AG09319 (cell line): ENCODE data around the gene TMEM11.

ENCODE experiments used
- DNase-seq: peaks from one replicate; pipeline ENCODE4 v3.0.0-alpha.2; 2010; ENCODE audit warnings: low read depth; ENCODE audit errors: extremely low read depth
- TF ChIP-seq, protein P1 (sequence below): IDR thresholded peaks from 2 replicates; pipeline ENCODE4 v1.5.1; 2011; ENCODE audit warnings: low read depth, mild to moderate bottlenecking, inconsistent platforms, low read length, moderate library complexity

TMEM11 gene

DNA sequence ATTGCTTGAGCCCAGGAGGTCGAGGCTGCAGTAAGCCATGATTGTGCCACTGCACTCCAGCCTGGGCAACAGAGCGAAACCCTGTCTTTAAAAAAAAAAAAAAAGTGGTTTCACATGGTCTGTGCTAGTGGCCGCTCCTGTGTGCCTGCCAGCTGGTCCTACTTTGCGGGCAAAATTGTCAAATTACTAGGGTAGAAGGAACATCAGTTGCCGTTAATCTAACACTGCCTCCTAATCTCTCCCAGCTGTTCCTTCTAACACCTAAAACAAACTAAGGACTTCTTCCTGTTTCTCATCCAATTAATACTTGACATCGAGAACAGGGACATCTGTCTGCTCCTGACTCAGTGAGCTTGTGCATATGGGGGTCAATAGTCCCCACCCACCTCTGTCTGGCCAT lies 23.9 kb downstream of the TMEM11 start:
- no peak for DNase-seq
- TF ChIP-seq, protein P1, sequence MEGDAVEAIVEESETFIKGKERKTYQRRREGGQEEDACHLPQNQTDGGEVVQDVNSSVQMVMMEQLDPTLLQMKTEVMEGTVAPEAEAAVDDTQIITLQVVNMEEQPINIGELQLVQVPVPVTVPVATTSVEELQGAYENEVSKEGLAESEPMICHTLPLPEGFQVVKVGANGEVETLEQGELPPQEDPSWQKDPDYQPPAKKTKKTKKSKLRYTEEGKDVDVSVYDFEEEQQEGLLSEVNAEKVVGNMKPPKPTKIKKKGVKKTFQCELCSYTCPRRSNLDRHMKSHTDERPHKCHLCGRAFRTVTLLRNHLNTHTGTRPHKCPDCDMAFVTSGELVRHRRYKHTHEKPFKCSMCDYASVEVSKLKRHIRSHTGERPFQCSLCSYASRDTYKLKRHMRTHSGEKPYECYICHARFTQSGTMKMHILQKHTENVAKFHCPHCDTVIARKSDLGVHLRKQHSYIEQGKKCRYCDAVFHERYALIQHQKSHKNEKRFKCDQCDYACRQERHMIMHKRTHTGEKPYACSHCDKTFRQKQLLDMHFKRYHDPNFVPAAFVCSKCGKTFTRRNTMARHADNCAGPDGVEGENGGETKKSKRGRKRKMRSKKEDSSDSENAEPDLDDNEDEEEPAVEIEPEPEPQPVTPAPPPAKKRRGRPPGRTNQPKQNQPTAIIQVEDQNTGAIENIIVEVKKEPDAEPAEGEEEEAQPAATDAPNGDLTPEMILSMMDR = no peak

DNA sequence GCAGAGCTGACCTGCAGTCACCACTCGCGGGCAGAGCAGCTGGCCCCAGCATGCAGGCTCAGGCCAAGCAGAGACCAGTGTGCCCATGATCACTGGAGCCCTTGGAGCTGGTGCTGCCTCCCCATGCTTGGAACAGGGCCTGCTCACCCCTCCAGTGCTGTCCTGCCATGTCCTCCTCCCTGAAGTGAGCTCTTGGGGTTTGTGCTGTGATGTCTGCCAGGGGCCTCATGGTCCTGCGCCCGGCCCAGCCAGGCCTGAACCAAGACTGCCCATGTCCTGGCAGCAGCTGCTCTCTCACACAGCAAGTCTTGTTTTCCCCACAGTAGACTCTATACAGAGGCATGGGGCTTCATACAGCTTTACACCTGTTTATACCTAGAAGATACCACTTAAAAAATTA lies 24.6 kb downstream of the TMEM11 start:
- no peak for DNase-seq
- TF ChIP-seq, protein P1 = no peak

DNA sequence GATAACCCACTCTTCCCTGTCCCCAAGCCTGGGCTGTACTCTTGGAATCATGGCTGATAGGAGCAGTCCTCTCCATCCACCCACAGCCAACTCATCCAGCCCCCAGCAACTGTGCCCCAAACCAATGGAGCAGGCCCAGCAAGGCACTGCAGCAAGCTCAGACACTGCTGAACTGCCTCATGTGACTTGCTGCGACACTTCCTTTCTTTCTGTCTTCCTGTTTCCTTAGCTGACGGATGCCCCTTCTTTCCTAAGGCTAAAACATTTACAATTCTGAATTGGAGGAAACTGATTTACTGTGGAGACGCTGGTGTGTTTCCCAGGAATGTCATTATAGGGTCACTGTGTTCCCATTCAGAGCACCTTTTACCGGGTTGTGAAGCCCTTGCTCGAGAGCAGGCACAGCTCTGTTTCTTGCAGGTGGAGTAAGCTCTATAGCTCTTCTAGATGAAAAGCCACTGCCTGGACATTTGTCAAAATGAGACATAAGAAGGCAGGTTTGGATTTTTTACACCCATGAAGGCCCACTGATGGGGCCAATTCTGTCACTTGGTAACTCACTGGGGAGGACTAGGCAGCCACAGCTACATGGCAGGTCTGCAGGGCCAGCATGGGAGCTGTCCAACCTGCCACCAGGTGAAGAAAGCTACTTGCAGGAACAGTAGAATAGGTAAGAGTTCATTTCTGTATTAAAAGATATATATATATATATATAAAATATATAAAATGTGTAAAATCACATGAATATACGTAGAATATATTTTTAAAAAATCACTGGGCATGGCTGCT lies 27.4 kb downstream of the TMEM11 start:
- TF ChIP-seq, protein P1 = no peak

DNA sequence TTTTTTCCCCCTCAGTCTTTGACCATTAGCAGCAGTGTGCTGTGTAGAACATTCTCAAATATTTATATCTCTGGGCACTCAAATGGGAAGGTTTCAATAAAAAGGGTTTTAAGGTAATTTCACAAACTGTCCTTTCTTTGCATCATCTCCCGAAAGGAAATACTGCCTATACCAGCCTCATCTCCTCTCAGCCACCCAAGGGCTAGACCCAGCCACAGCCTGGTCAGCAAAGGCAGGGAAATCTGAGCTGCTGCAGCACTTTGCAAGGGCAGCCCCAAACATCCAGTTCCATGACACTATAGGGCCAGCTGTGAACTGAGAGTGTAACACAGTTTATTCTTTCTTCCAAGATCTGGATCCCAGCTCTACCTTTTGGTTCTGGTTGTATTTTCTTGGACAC lies 28.9 kb downstream of the TMEM11 start:
- no peak for DNase-seq
- TF ChIP-seq, protein P1 = no peak

More for the DNA sequence above, 27.4 kb downstream of the TMEM11 start:
- no peak for DNase-seq

DNA sequence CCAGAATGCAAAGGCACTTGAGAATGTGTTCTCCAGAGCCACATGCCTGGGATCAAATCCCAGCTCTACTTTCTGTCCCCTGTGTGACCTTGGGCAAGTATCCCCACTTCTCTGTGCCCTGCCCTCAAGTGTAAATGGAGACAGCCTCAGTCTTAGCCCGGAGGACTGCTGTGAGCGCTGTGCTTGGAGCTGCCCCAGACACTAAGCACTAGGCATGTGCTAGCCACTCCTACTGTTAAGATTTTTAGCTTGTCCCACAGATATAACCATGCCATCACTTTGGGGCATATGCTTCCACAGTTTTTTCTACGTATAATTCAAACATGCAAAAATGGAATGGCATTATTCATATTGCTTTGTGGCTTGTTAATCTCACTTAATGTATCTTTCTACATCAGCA lies 29.4 kb downstream of the TMEM11 start:
- DNase-seq = no peak
- TF ChIP-seq, protein P1 = no peak

DNA sequence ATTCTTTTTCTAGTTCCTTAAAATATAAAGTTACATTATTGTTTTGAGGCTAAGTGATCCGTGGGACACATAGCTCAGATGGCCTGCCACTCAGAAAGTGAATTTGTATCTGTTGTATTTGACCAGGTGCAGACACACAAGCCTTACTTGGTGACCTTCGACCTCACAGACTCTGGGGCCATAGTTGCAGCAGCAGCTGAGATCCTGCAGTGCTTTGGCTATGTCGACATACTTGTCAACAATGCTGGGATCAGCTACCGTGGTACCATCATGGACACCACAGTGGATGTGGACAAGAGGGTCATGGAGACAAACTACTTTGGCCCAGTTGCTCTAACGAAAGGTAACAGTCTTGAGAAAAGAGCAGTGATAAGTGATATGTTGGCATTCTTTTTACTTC lies 30.5 kb downstream of the TMEM11 start:
- DNase-seq = no peak
- TF ChIP-seq, protein P1 = no peak

DNA sequence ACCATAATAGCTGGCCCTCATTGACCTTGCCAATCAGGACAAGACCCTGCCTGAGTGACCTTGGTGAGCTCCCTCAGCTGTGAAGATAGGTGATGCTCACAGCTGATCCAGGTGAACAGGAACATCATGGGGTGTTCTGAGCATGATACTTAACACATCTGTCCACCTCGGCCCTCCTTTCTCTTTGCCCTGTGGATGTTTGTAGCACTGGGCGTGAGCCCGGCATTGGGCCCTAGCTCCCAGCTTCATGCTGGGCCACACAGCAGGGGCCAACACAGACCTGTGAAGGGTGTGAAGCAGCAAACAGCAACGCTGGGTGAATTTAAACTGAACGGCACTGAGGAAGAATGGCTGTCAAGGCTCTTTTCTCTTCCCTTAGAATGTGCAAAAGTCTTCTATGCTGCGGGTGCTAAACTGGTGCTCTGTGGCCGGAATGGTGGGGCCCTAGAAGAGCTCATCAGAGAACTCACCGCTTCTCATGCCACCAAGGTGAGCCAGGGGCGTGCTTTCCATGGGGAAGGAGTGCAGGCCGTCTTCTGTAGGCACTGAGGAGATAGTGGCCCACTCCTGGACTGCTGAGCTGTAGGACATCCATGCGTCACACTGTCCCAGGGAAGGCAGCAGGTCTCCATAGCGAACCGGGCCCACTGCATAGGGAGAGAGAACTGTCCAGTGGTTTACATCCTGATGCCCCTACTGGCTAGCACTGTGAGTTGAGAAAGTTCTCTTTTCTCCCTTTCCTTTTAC lies 35.9 kb downstream of the TMEM11 start:
- no peak for DNase-seq
- TF ChIP-seq, protein P1 = no peak
